ENCODE results near the gene RBM4B.

Gene RBM4B

GRCh38 chr11:66687831-66688281, 10.2 kb upstream of the RBM4B start:
- peaks cover 85% of the 10 kb centered on the region for H3K36me3 ChIP-seq (replicated peaks)
- H3K9me3 ChIP-seq = no peaks in the 10 kb centered on the region
- in situ Hi-C loops (cut with MboI; ENCODE audit: low sequenced_read_pairs) = loop anchor here (10.0 kb wide), 1 partner anchor 283 kb away; no protein-coding TSS in a partner anchor
- no peak overlapping the region for H3K4me3 ChIP-seq
- no peak for DNase-seq (ENCODE audit: low spot score in 2 of 2)
- no peaks in the 10 kb centered on the region for H3K4me1 ChIP-seq
- H3K27me3 ChIP-seq (ENCODE audit: low read depth) = no peaks in the 10 kb centered on the region

- no peaks in the 10 kb centered on the region for H3K27me3 ChIP-seq (ENCODE audit: low read depth)
- no peak for DNase-seq (ENCODE audit: low spot score in 2 of 2)
- H3K36me3 ChIP-seq (replicated peaks) = peaks cover 77% of the 10 kb centered on the region
- H3K4me1 ChIP-seq = no peaks in the 10 kb centered on the region
- in situ Hi-C loops (cut with MboI; ENCODE audit: low sequenced_read_pairs) = loop anchor here (10.0 kb wide), 1 partner anchor 282 kb away; no protein-coding TSS in a partner anchor
- H3K4me3 ChIP-seq = no peak overlapping the region
- no peaks in the 10 kb centered on the region for H3K9me3 ChIP-seq
Observed at GRCh38 chr11:66686801-66687750, 9.4 kb upstream of the RBM4B start.

GRCh38 chr11:66686100-66686785, 8.6 kb upstream of the RBM4B start:
- Histone ChIP-seq H3K9me3 (no peaks in the 10 kb centered on the region), H3K4me3 (no peak overlapping the region), H3K36me3 (replicated peaks) (peaks cover 69% of the 10 kb centered on the region), H3K27me3 (ENCODE audit: low read depth) (no peaks in the 10 kb centered on the region), H3K4me1 (no peaks in the 10 kb centered on the region)
- in situ Hi-C loops (cut with MboI; ENCODE audit: low sequenced_read_pairs) = loop anchor here (10.0 kb wide), 1 partner anchor 281 kb away; no protein-coding TSS in a partner anchor
- DNase-seq (ENCODE audit: low spot score in 2 of 2) = no peak

- in situ Hi-C loops (cut with MboI; ENCODE audit: low sequenced_read_pairs) = loop anchor here (10.0 kb wide), 1 partner anchor 281 kb away; no protein-coding TSS in a partner anchor
- H3K9me3 ChIP-seq = no peaks in the 10 kb centered on the region
- H3K4me3 ChIP-seq = no peak overlapping the region
- no peaks in the 10 kb centered on the region for H3K27me3 ChIP-seq (ENCODE audit: low read depth)
- H3K36me3 ChIP-seq (replicated peaks) = peaks cover 61% of the 10 kb centered on the region
- H3K4me1 ChIP-seq = no peaks in the 10 kb centered on the region
- DNase-seq (ENCODE audit: low spot score in 2 of 2) = no peak
Observed at GRCh38 chr11:66685276-66686099, 7.8 kb upstream of the RBM4B start.

- H3K4me1 ChIP-seq = no peaks in the 10 kb centered on the region
- no peaks in the 10 kb centered on the region for H3K9me3 ChIP-seq
- H3K27me3 ChIP-seq (ENCODE audit: low read depth) = no peaks in the 10 kb centered on the region
- peaks cover 53% of the 10 kb centered on the region for H3K36me3 ChIP-seq (replicated peaks)
- in situ Hi-C loops (cut with MboI; ENCODE audit: low sequenced_read_pairs) = loop anchor here (10.0 kb wide), 1 partner anchor 280 kb away; no protein-coding TSS in a partner anchor
- no peak for DNase-seq (ENCODE audit: low spot score in 2 of 2)
- no peak overlapping the region for H3K4me3 ChIP-seq
Observed at GRCh38 chr11:66684635-66685034, 6.9 kb upstream of the RBM4B start.

- Histone ChIP-seq H3K4me1 (no peaks in the 10 kb centered on the region), H3K4me3 (no peak overlapping the region), H3K36me3 (replicated peaks) (peaks cover 45% of the 10 kb centered on the region), H3K27me3 (ENCODE audit: low read depth) (no peaks in the 10 kb centered on the region), H3K9me3 (no peaks in the 10 kb centered on the region)
- in situ Hi-C loops (cut with MboI; ENCODE audit: low sequenced_read_pairs) = loop anchor here (10.0 kb wide), 1 partner anchor 279 kb away; no protein-coding TSS in a partner anchor
- DNase-seq (ENCODE audit: low spot score in 2 of 2) = no peak
Observed at GRCh38 chr11:66683877-66684276, 6.2 kb upstream of the RBM4B start.

GRCh38 chr11:66680966-66681645, 3.4 kb upstream of the RBM4B start:
- no peak overlapping the region for H3K4me3 ChIP-seq
- in situ Hi-C loops (cut with MboI; ENCODE audit: low sequenced_read_pairs) = loop anchor here (10.0 kb wide), 1 partner anchor 276 kb away; no protein-coding TSS in a partner anchor

GRCh38 chr11:66676931-66677598, 622 bp downstream of the RBM4B start:
- no peaks in the 10 kb centered on the region for H3K9me3 ChIP-seq
- H3K4me1 ChIP-seq = peaks cover 22% of the 10 kb centered on the region
- in situ Hi-C loops (cut with MboI; ENCODE audit: low sequenced_read_pairs) = no loop called here
- peaks cover 13% of the 10 kb centered on the region for H3K36me3 ChIP-seq (replicated peaks)
- H3K4me3 ChIP-seq = peak overlapping the region; percentile 59
- no peak for DNase-seq (ENCODE audit: low spot score in 2 of 2)
- H3K27me3 ChIP-seq (ENCODE audit: low read depth) = no peaks in the 10 kb centered on the region

More at GRCh38 chr11:66680966-66681645, 3.4 kb upstream of the RBM4B start:
- no peaks in the 10 kb centered on the region for H3K9me3 ChIP-seq
- DNase-seq (ENCODE audit: low spot score in 2 of 2) = no peak
- no peaks in the 10 kb centered on the region for H3K27me3 ChIP-seq (ENCODE audit: low read depth)
- H3K36me3 ChIP-seq (replicated peaks) = peaks cover 24% of the 10 kb centered on the region
- peaks cover 12% of the 10 kb centered on the region for H3K4me1 ChIP-seq

- in situ Hi-C loops (cut with MboI; ENCODE audit: low sequenced_read_pairs) = no loop called here
- H3K4me3 ChIP-seq = no peak overlapping the region
- H3K9me3 ChIP-seq = no peaks in the 10 kb centered on the region
- no peak for DNase-seq (ENCODE audit: low spot score in 2 of 2)
- H3K4me1 ChIP-seq = peaks cover 22% of the 10 kb centered on the region
- H3K36me3 ChIP-seq (replicated peaks) = peaks cover 13% of the 10 kb centered on the region
- H3K27me3 ChIP-seq (ENCODE audit: low read depth) = no peaks in the 10 kb centered on the region
Observed at GRCh38 chr11:66676282-66676919, 1.3 kb downstream of the RBM4B start.

- no peak for DNase-seq (ENCODE audit: low spot score in 2 of 2)
- H3K4me3 ChIP-seq = no peak overlapping the region
- no peaks in the 10 kb centered on the region for H3K27me3 ChIP-seq (ENCODE audit: low read depth)
- in situ Hi-C loops (cut with MboI; ENCODE audit: low sequenced_read_pairs) = no loop called here
- no peaks in the 10 kb centered on the region for H3K9me3 ChIP-seq
- H3K36me3 ChIP-seq (replicated peaks) = peaks cover 22% of the 10 kb centered on the region
- peaks cover 22% of the 10 kb centered on the region for H3K4me1 ChIP-seq
Observed at GRCh38 chr11:66674964-66675602, 2.6 kb downstream of the RBM4B start.

- Histone ChIP-seq H3K27me3 (ENCODE audit: low read depth) (no peaks in the 10 kb centered on the region), H3K4me3 (no peak overlapping the region), H3K9me3 (no peaks in the 10 kb centered on the region), H3K36me3 (replicated peaks) (peaks cover 47% of the 10 kb centered on the region), H3K4me1 (peaks cover 7% of the 10 kb centered on the region)
- no peak for DNase-seq (ENCODE audit: low spot score in 2 of 2)
- in situ Hi-C loops (cut with MboI; ENCODE audit: low sequenced_read_pairs) = no loop called here
Observed at GRCh38 chr11:66670816-66671215, 6.9 kb downstream of the RBM4B start.
